ENCODE data around the gene TP53RK. TPM values are rescaled to one million over a fixed set of nuclear protein-coding genes. Genes with fewer than 3 reads are reported as not detected.

TP53RK gene
- total and polyA plus RNA-seq, 2 of the 13 experiments (the other 11 are each of a cell fraction or from before 2014, with no cell fraction given), result 12.9 to 25.5 TPM

- TF ChIP-seq POGZ (CRISPR knock-in tag; IDR thresholded peaks at IDR 0.05) (peak; percentile 89), TAF15 (IDR thresholded peaks at IDR 0.05; ENCODE audit: low read depth, low read length, poor library complexity, severe bottlenecking) (no peak), HMG20B (CRISPR knock-in tag; conservative IDR thresholded peaks at IDR 0.05) (peak; percentile 90), ZNF577 (CRISPR knock-in tag; IDR thresholded peaks at IDR 0.05; ENCODE audit: borderline replicate concordance, low read depth) (no peak), CSRNP1 (CRISPR knock-in tag; IDR thresholded peaks at IDR 0.05) (no peak), GATA4 (IDR thresholded peaks at IDR 0.05; ENCODE audit: borderline replicate concordance, low read depth) (peak; percentile 67; the same call in 1 of the 2 replicates), HINFP (CRISPR knock-in tag; IDR thresholded peaks at IDR 0.05; ENCODE audit: low read depth) (no peak; the same call in 1 of the 2 replicates), MED1 (CRISPR knock-in tag; IDR thresholded peaks at IDR 0.05) (peak; percentile 95), ZNF646 (CRISPR knock-in tag; IDR thresholded peaks at IDR 0.05) (peak; percentile 97), ZZZ3 (CRISPR knock-in tag; IDR thresholded peaks at IDR 0.05; ENCODE audit: borderline replicate concordance) (no peak; the same call in 1 of the 2 replicates), ZNF772 (CRISPR knock-in tag; IDR thresholded peaks at IDR 0.05) (peak; percentile 54; the same call in 1 of the 2 replicates), AGO2 (optimal IDR thresholded peaks at IDR 0.05; ENCODE audit: low read depth, low read length) (no peak), CENPX (CRISPR knock-in tag; IDR thresholded peaks at IDR 0.05) (no peak), ZBTB26 (CRISPR knock-in tag; IDR thresholded peaks at IDR 0.05; ENCODE audit: borderline replicate concordance) (peak; percentile 87), ZNF296 (CRISPR knock-in tag; conservative IDR thresholded peaks at IDR 0.05) (no peak), NR1H2 (CRISPR knock-in tag; IDR thresholded peaks at IDR 0.05; ENCODE audit: borderline replicate concordance, low read depth) (peak; percentile 52; the same call in 1 of the 2 replicates), REL (CRISPR knock-in tag; conservative IDR thresholded peaks at IDR 0.05) (peak; percentile 16; the same call in 1 of the 2 replicates)
These were observed 14.8 kb downstream of the TP53RK start (continued) for GRCh38 chr20:46674253-46675083.

Measured in HepG2 (cell line).